Measurements from ENCODE around the gene MTHFD2. TPM values are rescaled to one million over a fixed set of nuclear protein-coding genes. Genes with fewer than 3 reads are reported as not detected.

The MTHFD2 gene
- polyA plus RNA-seq, 1 of the 3 experiments (the other 2 are of a cell fraction) = 68.6 TPM

GRCh38 chr2:74249406-74250122 is 51.1 kb downstream of the MTHFD2 start:
- Histone ChIP-seq H3F3A (replicated peaks; ENCODE audit: insufficient read depth) (no peaks in the 10 kb centered on the region), H3K9me2 (no peaks in the 10 kb centered on the region), H3K9ac (no peak overlapping the region), H3K36me3 (replicated peaks in 1 of 2; ENCODE audit: control insufficient read depth in 1 of 2, insufficient read depth in 2 of 2, low read length in 1 of 2) (no peaks in the 10 kb centered on the region), H3K4me3 (ENCODE audit: low read depth in 2 of 2, low read length in 1 of 2) (no peak overlapping the region), H3K9me3 (no peaks in the 10 kb centered on the region), H3K79me2 (ENCODE audit: insufficient read depth) (no peaks in the 10 kb centered on the region), H3K4me1 (ENCODE audit: control insufficient read depth in 1 of 2, insufficient read depth in 2 of 2, low read depth in 1 of 2, low read length in 1 of 2) (no peaks in the 10 kb centered on the region), H3K27ac (ENCODE audit: low read depth in 2 of 2, low read length in 1 of 2) (no peak overlapping the region), H3K27me3 (ENCODE audit: insufficient read depth) (no peaks in the 10 kb centered on the region), H3K4me2 (no peak overlapping the region), H2AFZ (ENCODE audit: low read depth) (no peak overlapping the region), H4K20me1 (ENCODE audit: insufficient read depth) (no peaks in the 10 kb centered on the region)
- TF ChIP-seq EP300 (IDR thresholded peaks at IDR 0.05; ENCODE audit: borderline replicate concordance in 1 of 2, low read depth in 1 of 2, low read length in 1 of 2) (no peak), GABPA (IDR thresholded peaks at IDR 0.05; ENCODE audit: low read depth) (no peak), RAD21 (IDR thresholded peaks at IDR 0.05; ENCODE audit: low read length) (no peak)
- DNase-seq = no peak
- WGBS (ENCODE audit: low lambda C conversion rate) = 52% methylated on average over 6 of the region's 6 CpGs
- POLR2A ChIA-PET = no interaction called here
- CTCF ChIA-PET = interaction anchor here (0.6 to 7.0 kb wide), 60 partner anchors 8 to 953 kb away, joined by 3 to 125 read pairs (median 4); partner anchors contain the start of genes C2orf81, SLC4A5 and WDR54

GRCh38 chr2:74250189-74250631 is 51.8 kb downstream of the MTHFD2 start:
- Histone ChIP-seq H2AFZ (ENCODE audit: low read depth) (no peak overlapping the region), H3K9me2 (no peaks in the 10 kb centered on the region), H3K36me3 (replicated peaks in 1 of 2; ENCODE audit: control insufficient read depth in 1 of 2, insufficient read depth in 2 of 2, low read length in 1 of 2) (no peaks in the 10 kb centered on the region), H3K9me3 (no peaks in the 10 kb centered on the region), H3K4me1 (ENCODE audit: control insufficient read depth in 1 of 2, insufficient read depth in 2 of 2, low read depth in 1 of 2, low read length in 1 of 2) (no peaks in the 10 kb centered on the region), H3K4me3 (ENCODE audit: low read depth in 2 of 2, low read length in 1 of 2) (no peak overlapping the region), H3F3A (replicated peaks; ENCODE audit: insufficient read depth) (no peaks in the 10 kb centered on the region), H3K79me2 (ENCODE audit: insufficient read depth) (no peaks in the 10 kb centered on the region), H3K27ac (ENCODE audit: low read depth in 2 of 2, low read length in 1 of 2) (no peak overlapping the region), H3K27me3 (ENCODE audit: insufficient read depth) (no peaks in the 10 kb centered on the region), H3K4me2 (no peak overlapping the region), H3K9ac (no peak overlapping the region), H4K20me1 (ENCODE audit: insufficient read depth) (no peaks in the 10 kb centered on the region)
- DNase-seq = peak; percentile 85
- WGBS (ENCODE audit: low lambda C conversion rate) = 23% methylated on average over 10 of the region's 10 CpGs
- TF ChIP-seq NRF1 (IDR thresholded peaks at IDR 0.05; ENCODE audit: low read depth, low read length) (no peak), SMC3 (IDR thresholded peaks at IDR 0.05; ENCODE audit: low read depth, low read length) (peak; percentile 74), MEF2A (IDR thresholded peaks at IDR 0.05; ENCODE audit: borderline replicate concordance, low read depth) (no peak), RAD21 (IDR thresholded peaks at IDR 0.05; ENCODE audit: low read length) (peak; percentile 81), SIN3A (IDR thresholded peaks at IDR 0.05; ENCODE audit: borderline replicate concordance, low read depth, low read length) (no peak), REST (IDR thresholded peaks at IDR 0.05; ENCODE audit: low read depth, low read length) (no peak), GATA2 (CRISPR knock-in tag; IDR thresholded peaks at IDR 0.05) (no peak), CTCF (IDR thresholded peaks at IDR 0.05) (peak; percentile 88), NFIC (IDR thresholded peaks at IDR 0.05; ENCODE audit: borderline replicate concordance) (no peak)
- ChIA-PET POLR2A (no interaction called here), CTCF (interaction anchor here (0.6 to 7.0 kb wide), 60 partner anchors 9 to 954 kb away, joined by 3 to 125 read pairs (median 4); partner anchors contain the start of genes C2orf81, SLC4A5 and WDR54)
